ENCODE results near the gene RNF225.

RNF225 gene

DNA sequence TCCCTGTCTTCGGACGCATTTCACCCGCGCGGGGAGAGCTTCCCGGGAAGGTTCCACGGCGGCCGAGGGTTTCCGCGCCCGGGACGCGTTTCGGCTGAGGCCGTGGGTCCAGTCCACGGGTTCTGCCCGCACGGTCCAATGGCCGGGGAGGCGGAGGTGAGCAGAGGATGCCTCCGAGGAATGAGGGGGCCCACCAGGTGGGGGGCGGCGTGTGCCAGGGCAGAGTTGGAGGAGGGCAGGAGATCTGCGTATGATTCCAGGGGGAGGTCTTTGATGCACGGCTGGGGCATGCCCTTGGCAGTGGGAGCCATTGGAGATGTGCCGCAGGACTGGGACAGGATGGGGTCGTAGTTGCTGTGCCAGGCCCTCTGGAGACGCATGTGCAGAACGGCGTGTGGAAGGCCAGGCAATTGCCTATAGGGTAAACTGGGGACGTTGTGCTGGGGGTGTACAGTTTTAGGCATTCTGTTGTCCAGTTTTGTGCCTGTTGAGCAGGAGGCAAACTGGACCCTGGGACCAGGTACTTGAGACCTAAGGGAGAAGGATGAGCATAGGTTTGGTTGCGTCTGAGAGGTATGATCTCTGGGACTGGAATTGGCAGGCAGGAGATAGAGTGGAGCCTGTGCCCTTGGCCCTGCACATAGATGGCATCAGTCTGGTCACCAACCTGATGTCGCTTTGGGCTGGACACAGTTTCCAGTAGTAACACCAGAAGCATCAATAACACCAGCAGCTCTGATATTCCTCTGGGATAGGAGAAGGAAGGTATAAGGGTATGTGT is 13.7 kb downstream of the RNF225 start:
- no peaks in the 10 kb centered on the region for H3F3A ChIP-seq (ENCODE audit: insufficient read depth, low read length)
- no peaks in the 10 kb centered on the region for H4K20me1 ChIP-seq (ENCODE audit: insufficient read depth, low read length)
- H3K9me2 ChIP-seq (ENCODE audit: low read depth, low read length) = no peaks in the 10 kb centered on the region
- H3K79me2 ChIP-seq (ENCODE audit: insufficient read depth, low read length) = no peaks in the 10 kb centered on the region
- H3K27me3 ChIP-seq (ENCODE audit: insufficient read depth, low read length) = no peaks in the 10 kb centered on the region
- H2AFZ ChIP-seq (ENCODE audit: low read length) = no peak overlapping the region
- no peaks in the 10 kb centered on the region for H3K9me3 ChIP-seq (ENCODE audit: low read length)
- peak overlapping the region; percentile 90 for H3K4me3 ChIP-seq (ENCODE audit: low read depth, low read length, poor library complexity, severe bottlenecking)
- TF ChIP-seq, protein P1, sequence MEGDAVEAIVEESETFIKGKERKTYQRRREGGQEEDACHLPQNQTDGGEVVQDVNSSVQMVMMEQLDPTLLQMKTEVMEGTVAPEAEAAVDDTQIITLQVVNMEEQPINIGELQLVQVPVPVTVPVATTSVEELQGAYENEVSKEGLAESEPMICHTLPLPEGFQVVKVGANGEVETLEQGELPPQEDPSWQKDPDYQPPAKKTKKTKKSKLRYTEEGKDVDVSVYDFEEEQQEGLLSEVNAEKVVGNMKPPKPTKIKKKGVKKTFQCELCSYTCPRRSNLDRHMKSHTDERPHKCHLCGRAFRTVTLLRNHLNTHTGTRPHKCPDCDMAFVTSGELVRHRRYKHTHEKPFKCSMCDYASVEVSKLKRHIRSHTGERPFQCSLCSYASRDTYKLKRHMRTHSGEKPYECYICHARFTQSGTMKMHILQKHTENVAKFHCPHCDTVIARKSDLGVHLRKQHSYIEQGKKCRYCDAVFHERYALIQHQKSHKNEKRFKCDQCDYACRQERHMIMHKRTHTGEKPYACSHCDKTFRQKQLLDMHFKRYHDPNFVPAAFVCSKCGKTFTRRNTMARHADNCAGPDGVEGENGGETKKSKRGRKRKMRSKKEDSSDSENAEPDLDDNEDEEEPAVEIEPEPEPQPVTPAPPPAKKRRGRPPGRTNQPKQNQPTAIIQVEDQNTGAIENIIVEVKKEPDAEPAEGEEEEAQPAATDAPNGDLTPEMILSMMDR (IDR thresholded peaks at IDR 0.05; ENCODE audit: low read length) = no peak
- no peaks in the 10 kb centered on the region for H3K36me3 ChIP-seq (ENCODE audit: insufficient read depth, low read length)
- peak overlapping the region; percentile 87 for H3K9ac ChIP-seq (ENCODE audit: low read length)
- no peak overlapping the region for H3K27ac ChIP-seq (ENCODE audit: low read depth, low read length, poor library complexity, severe bottlenecking)
- peaks cover 23% of the 10 kb centered on the region for H3K4me1 ChIP-seq (ENCODE audit: insufficient read depth, low read length, severe bottlenecking)
- H3K4me2 ChIP-seq (ENCODE audit: low read length) = peak overlapping the region; percentile 98

DNA sequence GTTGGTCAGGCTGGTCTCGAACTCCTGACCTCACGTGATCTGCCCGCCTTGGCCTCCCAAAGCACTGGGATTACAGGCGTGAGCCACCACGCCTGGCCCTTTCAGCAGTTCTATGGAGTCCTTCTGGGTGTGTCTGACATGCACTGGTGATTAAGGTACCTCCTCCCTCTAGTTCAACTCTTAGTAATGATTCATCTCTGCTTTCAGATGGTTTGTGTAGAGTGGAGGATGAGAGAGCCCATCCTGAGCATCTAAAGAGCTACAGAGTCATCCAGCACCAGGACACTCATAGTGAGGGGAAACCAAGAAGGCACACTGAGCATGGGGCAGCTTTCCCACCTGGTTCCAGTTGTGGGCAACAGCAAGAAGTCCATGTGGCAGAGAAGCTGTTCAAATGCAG is 21.1 kb downstream of the RNF225 start:
- no peak overlapping the region for H3K4me3 ChIP-seq (ENCODE audit: low read depth, low read length, poor library complexity, severe bottlenecking)
- H3K36me3 ChIP-seq (ENCODE audit: insufficient read depth, low read length) = peaks cover 46% of the 10 kb centered on the region
- H3K27ac ChIP-seq (ENCODE audit: low read depth, low read length, poor library complexity, severe bottlenecking) = no peak overlapping the region
- H2AFZ ChIP-seq (ENCODE audit: low read length) = no peak overlapping the region
- no peaks in the 10 kb centered on the region for H3K9me2 ChIP-seq (ENCODE audit: low read depth, low read length)
- TF ChIP-seq EZH2 (IDR thresholded peaks at IDR 0.05; ENCODE audit: borderline replicate concordance, low read length) = no peak
- TF ChIP-seq, protein P1 (IDR thresholded peaks at IDR 0.05; ENCODE audit: low read length) = no peak
- H3K9me3 ChIP-seq (ENCODE audit: low read length) = peaks cover 8% of the 10 kb centered on the region
- H3K4me2 ChIP-seq (ENCODE audit: low read length) = no peak overlapping the region
- H3K4me1 ChIP-seq (ENCODE audit: insufficient read depth, low read length, severe bottlenecking) = no peaks in the 10 kb centered on the region
- H3F3A ChIP-seq (ENCODE audit: insufficient read depth, low read length) = no peaks in the 10 kb centered on the region
- no peak overlapping the region for H3K9ac ChIP-seq (ENCODE audit: low read length)
- H4K20me1 ChIP-seq (ENCODE audit: insufficient read depth, low read length) = no peaks in the 10 kb centered on the region
- H3K79me2 ChIP-seq (ENCODE audit: insufficient read depth, low read length) = no peaks in the 10 kb centered on the region
- no peaks in the 10 kb centered on the region for H3K27me3 ChIP-seq (ENCODE audit: insufficient read depth, low read length)

DNA sequence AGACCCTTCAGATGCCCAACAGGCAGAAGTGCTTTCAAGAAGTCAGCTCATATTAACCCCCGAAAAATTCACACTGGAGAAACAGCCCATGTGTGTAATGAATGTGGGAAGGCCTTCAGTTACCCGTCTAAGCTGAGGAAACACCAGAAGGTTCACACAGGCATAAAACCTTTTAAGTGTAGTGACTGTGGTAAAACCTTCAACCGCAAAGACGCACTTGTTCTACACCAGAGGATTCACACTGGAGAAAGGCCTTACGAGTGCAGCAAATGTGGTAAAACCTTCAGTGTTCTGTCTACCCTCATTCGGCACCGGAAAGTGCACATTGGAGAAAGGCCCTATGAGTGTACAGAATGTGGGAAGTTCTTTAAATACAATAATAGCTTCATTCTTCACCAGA is 21.6 kb downstream of the RNF225 start:
- Histone ChIP-seq H3K9me2 (ENCODE audit: low read depth, low read length) (no peaks in the 10 kb centered on the region), H3F3A (ENCODE audit: insufficient read depth, low read length) (no peaks in the 10 kb centered on the region), H2AFZ (ENCODE audit: low read length) (no peak overlapping the region), H3K27me3 (ENCODE audit: insufficient read depth, low read length) (no peaks in the 10 kb centered on the region), H3K27ac (ENCODE audit: low read depth, low read length, poor library complexity, severe bottlenecking) (no peak overlapping the region), H3K79me2 (ENCODE audit: insufficient read depth, low read length) (no peaks in the 10 kb centered on the region), H3K9me3 (ENCODE audit: low read length) (peaks cover 8% of the 10 kb centered on the region), H3K36me3 (ENCODE audit: insufficient read depth, low read length) (peaks cover 46% of the 10 kb centered on the region), H4K20me1 (ENCODE audit: insufficient read depth, low read length) (no peaks in the 10 kb centered on the region), H3K4me2 (ENCODE audit: low read length) (no peak overlapping the region), H3K4me3 (ENCODE audit: low read depth, low read length, poor library complexity, severe bottlenecking) (no peak overlapping the region), H3K9ac (ENCODE audit: low read length) (no peak overlapping the region), H3K4me1 (ENCODE audit: insufficient read depth, low read length, severe bottlenecking) (no peaks in the 10 kb centered on the region)
- no peak for TF ChIP-seq EZH2 (IDR thresholded peaks at IDR 0.05; ENCODE audit: borderline replicate concordance, low read length)
- TF ChIP-seq, protein P1 (IDR thresholded peaks at IDR 0.05; ENCODE audit: low read length) = no peak
